ENCODE results near the gene PDAP1.
"Not testable (repeated sequence)": the region's sequence is repeated elsewhere in the genome, so short reads cannot be mapped to it uniquely, and the experiment has no call there.

GRCh38 chr7:99358521-99358920, 49.9 kb downstream of the PDAP1 start:
- TF ChIP-seq EP300, CTCF, POLR2AphosphoS5 (IDR thresholded peaks at IDR 0.05): not testable (repeated sequence)

All from sigmoid colon (tissue), 4 donors.